ENCODE results near the gene WFIKKN2.
A peak's percentile ranks its signal among the peaks of the same experiment; 100 is the strongest.

Gene WFIKKN2

DNA sequence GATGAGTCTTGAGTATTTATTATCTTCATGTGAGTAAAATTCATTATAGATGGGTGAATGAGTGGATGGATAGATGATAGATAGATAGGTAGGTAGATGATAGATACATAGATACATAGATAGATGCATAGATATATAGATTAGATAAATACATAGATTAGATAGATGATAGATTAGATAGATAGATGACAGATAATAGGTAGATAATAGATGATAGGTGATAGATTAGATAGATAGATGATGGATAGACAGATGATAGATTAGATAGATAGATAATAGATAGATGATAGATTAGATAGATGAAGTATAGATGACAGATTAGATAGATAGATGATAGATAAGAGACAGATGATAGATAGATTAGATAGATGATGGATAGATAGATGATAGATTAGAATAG, 21.8 kb upstream of the WFIKKN2 start:
- DNase-seq = no peak

DNA sequence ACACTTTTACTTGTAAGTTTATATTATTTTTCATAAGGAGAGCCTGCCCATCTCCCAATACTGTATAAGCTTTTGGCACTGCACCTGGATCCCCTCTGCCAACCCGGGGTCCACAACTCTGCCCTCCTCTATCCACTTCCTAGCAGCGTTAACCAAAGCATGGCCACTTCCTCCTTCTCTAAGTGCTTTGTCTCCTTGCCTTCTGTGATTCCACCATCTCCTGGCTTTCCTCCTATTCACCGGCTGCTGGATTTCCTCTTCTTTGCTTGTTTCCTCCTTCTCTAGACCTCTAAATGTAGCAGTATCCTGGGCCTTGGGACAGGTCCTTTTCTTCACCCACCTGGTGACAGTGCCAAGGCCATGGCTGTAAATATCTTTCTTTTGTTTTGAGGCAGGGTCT, 20.0 kb upstream of the WFIKKN2 start:
- DNase-seq = no peak

GRCh38 chr17:50816271-50816670, 19.1 kb upstream of the WFIKKN2 start:
- no peak for DNase-seq

DNA sequence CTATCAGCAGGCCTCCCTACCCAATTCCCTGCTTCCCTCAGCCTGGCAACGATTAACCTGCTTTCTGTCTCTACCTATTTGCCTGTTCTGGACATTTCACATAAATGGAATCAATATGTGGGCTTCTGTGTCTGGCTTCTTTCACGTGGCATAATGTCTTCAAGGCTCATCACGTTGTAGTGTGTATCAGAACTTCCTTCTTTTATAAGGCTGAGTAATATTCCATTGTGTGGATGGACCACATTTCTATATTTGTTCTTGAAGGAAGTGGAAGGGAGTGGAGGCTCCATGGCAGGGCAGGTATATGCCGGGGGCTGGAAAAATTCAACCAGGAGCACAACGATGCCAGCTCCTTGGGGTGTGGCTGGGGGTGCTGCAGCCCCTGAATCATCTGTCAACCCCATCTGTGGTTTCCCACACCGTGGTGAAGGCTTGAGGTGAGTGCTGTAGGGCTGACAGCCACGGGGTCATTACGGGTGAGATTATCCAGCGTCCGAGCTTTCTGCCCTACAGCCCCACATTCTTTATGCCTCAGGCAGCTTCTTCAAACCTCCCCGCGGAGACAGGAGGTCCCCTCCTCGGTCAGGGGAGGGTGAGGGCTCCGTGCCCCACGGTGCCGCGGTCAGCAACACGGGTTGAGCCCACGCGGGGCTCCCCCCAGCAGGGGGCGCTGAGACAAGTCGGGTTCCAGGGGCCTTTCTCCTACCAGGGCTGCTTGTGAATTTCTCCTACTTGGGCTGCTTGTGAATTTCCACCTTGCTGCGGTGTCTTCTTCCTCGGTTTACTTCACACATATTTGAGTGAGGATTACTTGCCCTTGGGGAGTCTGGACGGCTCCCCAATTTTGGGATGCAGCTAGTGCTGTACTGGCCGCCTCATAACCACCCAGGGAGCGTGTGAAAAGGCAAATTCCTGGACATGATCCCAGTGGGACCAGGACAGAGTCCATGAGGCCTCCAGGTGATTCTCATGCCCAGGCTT, 18.3 kb upstream of the WFIKKN2 start:
- peak; percentile 74 for DNase-seq

DNA sequence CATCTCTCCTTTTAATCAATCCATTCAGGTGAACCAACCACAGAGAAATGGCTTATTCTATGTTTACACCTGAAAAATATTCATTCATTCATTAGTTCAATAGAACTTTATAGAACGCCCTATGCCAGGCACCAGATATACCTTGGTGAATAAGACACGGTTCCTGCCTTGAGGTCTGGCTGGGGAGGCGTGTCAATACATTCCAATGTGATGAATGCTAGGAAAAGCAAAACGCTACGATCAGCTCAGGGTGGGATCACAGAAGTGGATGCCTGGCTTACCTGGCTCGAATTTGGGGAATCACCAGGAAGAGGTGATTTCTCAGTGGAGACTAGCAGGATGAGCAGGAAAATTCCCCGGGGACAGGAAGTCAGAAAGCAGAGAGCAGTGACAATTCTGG, 17.5 kb upstream of the WFIKKN2 start:
- DNase-seq = no peak

GRCh38 chr17:50818261-50818660, 17.1 kb upstream of the WFIKKN2 start:
- DNase-seq = no peak

DNA sequence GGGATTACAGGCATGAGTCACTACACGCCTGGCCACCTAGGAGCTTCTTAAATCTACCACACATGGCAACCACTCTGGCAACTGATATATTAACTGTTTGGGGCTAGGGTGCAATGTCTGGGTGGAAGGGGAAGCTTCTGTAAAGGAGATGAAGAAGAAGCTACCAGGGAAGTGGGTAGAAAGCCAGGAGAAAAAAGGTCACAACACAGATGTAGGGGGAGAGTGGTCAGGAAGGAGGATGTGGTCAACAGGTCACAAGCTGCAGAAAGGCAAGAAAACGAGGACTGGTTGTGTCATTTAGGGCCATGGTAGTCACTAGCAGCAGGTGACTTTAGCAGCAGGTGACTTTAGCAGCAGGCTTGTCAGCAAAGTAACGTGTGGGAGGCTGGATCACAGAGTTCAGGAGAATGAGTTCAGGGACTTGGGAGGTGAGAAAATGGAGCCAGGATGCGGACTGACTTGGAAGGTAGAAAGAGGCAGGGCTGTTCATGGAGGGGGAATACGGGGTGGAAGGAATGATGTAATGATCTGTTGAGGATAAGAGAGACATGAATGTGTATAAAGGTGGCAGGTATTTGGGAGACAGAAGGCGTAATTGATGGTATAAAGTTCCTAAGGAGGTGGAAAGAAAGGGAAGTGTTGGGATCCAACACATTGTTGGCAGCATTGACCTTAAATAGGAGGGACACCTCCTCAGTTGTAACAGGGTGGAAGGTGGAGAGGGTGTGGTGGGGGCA, 16.3 kb upstream of the WFIKKN2 start:
- no peak for DNase-seq

- DNase-seq = no peak
Measured at GRCh38 chr17:50820651-50821050, 14.7 kb upstream of the WFIKKN2 start.

- no peak for DNase-seq
Measured at GRCh38 chr17:50822550-50822949, 12.8 kb upstream of the WFIKKN2 start.

DNA sequence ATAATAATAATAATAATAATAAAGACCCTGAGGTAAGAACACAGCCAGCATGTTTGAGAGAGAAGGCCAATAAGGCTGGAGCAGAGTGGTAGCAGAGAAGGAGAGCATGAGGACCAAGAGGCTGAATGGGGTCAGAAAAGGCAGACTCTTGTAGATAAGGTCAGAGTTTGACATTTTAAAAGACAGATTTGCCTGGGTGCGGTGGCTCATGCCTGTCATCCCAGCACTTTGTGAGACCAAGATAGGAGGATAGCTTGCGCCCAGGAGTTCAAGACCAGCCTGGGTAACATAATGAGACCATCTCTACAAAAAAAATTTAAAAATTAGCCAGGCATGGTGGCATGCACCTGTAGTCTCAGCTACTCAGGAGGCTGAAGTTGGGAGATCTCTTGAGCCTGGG, 11.0 kb upstream of the WFIKKN2 start:
- DNase-seq = no peak

GRCh38 chr17:50825188-50825587, 10.2 kb upstream of the WFIKKN2 start:
- no peak for DNase-seq

DNA sequence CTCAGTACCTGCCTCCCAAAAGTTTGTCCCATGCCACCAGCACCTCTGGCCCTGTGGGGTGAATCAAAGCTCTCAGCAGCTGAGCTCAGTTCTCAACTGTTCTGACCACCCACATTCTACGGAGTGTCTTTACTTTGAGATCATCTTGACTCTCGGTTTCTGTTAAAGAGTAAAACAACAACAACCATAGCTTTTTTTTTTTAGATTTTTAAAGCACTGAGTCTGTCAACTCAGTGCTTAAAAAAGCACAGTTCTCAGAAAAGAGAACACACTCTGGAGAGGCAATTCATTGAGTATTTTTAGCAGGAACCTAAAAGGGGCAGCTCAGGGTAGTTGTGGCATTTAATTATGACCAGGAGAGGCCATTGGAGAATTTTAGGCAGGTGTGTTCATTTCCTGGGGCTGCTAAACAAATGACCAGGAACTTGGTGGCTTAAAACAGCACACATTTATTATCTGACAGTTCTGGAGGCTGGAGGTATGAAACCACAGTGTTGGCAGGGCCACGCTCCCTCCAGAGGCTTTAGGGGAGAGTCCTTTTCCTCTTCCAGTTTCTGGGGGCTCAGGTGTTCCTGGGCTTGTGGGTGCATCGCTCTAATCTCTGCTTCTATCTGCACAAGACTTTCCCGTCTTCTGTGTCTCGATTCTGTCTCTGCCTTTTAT, 6.7 kb upstream of the WFIKKN2 start:
- DNase-seq = no peak

DNA sequence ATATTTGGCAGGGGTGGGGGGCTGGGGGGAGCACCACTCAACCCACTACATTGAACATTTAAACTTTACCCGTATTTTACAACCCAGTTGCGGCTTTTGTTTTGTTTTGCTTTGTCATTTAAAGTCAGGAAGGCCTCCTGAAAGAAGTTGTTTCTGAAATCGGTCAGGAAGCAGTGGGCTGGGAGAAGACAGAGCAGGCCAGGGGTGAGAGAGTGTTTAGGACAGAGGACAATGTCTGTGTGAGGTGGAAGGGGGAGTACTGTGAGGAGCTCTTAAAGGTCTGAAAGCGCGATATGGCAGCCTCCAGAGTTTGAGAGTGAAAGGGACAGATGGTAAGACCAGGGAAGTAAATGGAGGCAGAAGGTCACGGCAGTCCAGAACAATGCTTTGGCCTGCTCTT, 6.1 kb upstream of the WFIKKN2 start:
- DNase-seq = no peak

DNA sequence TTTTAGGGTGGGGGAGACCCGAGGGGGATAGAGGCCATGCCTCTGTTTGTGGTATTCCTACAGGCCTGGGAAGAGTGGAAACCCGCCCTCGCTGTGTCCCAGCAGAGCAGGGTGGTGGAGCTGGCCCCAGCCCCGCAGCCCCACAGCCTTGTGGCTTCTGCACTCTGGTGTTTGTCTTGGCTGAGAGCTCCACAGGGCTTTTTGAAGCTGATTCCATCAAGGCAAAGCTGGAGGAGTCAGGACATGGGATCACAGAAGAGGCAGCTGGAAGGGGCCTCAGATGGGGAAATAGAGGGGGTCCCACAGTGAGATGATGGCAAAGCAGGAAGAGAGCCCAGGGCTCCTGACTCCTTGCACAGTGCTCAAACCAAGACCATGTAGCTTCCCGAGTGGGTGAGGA, 5.0 kb upstream of the WFIKKN2 start:
- no peak for DNase-seq

DNA sequence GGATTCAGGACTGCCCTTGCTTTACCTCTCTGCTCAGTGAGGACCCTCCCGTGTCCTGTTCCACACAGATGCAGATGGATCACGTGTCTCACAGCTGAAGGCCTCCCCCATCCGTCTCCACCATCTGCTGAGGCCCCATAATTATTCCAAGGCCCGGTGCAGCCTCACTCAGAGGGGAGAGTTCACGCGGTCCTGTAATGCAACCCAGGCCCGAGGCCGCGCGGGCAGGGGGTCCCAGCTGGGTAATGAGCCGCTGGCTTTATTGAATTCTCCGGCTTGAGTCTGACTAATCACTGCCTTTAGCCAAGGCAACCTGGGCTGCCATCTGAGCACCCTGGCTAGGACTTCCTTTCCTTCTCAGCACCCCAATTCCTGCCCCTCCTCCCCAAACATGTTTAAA, 4.4 kb upstream of the WFIKKN2 start:
- no peak for DNase-seq

DNA sequence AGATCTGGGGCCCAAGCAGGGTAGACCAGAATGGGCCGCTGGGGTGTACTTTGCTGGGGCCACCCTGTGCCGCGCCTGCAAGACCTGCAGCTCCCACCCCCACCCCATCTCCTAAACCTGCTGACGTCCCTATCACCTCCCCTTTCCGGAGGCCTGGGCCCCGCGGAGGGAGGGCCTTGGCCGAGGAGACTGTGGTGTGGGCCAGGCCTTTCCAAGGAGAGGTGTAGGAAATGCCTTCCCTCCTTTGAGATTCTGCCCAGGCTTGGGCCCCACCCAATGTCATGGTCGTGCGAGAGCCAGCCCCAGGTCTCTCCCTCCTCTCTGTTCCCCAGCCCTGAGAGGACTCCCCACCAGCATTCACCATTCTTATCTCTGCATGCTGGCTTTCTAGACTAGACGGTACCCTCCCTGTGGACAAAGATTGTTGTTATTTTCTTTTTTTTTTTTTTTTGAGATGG, 3.9 kb upstream of the WFIKKN2 start:
- no peak for DNase-seq

GRCh38 chr17:50832267-50832863, 3.0 kb upstream of the WFIKKN2 start:
- DNase-seq = no peak

DNA sequence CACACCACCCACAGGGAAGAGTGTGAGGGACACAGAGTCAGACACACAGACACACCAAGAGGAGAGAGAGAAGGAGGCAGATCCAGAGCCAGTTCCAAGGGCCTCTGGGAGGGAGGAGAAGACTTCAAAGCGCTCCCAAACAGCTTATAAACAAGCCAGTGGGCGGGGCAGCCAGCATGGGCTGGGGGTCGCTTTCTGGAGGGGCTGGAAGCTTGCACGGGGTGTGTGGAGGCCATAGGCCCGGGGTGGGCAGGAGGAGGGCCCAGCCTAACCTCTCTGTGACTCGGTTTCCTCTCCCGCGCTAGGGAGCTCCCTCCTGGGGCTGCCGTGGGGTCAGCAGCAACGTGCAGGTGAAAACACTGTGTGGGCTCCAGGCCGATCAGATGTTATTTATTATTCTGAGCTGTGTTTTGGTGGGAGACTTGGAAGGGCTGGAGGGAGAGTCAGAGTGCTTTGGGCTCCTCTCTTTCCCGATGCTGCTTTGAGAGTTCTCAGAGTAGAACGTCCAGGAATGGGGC, 2.5 kb upstream of the WFIKKN2 start:
- no peak for DNase-seq

DNA sequence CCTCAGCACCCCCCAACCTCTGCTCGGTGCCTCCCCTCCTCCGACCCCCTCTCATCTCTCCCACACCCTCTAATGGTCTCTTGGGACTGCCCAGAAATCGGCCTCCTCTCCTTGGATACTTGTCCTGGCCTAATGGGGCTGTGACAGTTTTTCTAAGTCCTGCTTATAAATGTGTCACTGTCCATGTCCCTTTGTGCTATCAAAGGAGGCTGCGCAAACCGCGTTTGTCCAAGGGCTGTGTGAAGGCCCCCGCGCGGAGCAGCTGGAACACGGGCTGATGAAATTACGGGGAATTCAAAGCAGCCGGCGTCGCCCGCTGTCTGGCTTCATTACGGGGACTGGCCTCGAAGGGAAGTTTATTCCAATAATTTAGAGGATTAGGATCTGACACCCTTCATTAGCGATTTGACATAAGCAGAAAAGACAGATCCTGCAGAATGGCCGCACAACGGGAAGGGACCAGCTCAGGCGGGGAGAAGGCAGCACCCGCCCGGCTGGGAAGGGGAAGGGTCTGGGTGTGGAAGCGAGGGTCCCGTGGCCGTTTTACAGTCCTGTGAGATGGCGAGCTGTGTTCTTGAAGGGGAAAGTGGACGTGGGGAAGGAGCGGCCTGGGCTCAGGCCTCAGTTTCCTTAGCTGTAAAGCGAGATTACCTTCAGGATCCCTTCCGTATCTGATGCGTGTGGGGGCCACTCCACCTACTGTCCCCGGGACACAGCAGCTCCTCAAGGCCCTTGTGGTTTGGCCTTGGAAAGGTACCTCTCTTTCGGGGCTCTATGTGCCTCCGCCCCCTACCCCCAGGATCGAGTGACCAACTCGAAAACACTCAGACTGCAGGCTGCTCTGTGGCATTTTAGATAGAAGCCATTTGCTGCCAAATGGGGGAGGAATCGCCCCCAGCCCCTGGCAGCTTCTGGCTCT, 1.6 kb upstream of the WFIKKN2 start:
- no peak for DNase-seq

DNA sequence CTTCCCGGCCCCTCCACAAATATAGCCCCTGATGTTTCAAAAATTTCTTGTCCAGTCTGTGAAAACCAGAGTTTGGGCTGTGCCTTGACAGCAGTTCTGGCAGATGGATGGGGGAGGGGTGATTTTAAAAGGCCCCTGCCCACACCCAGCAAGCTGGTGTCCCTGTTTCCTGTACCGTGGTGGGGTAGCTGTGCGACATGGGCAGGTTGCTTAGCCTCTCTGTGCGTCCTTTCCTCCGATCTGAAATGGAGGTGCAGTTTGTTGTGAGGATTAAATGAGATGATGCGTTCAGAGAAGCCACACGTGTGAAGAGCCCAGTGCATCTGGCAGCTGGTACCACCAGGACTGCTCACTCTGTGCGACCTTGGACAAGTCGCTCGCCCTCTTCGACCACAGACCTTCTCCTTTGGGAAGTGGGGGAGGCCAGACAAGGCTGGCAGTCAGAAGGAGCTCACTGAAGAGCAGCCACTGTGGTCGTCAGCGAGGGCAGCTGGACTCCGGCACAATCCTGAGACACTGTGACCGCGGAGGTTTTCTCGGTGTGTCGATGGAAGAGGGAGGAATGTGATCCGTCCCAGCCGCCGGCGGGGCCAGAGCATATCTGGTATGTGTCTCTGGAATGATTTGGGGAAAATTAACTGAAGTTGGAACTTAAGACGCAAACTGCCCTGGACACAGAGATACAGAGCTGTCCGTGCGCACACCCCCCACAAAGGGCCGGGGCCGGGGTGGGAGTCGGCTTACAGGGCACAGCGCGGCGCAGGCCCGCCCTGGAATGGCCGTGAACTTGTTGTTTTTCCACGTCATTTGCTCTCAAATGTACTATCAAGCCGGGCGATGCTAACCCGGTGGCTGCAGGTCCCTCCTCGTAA, 721 bp upstream of the WFIKKN2 start:
- no peak for DNase-seq

DNA sequence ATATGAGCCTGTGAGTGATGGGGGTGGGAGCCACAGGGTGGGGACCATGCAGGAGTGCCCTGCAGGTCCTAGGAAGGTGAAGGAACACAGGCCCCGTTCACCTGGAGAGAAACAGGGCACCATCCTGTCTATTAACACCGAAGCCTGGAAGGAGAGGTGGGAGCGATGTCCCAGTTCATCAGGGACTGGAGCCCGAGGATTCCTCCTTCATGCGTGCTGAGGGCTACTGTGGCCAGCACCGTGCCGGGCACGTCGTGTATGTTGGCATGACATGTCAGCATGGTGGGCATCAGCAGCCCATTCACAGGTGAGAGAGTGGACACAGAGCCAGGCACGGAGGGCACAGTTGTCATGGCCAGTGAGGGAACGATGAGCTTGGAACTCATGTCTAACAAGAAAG, 1.4 kb downstream of the WFIKKN2 start:
- DNase-seq = no peak
